Endodermal cell (in vitro differentiated cells): ENCODE data around the gene ALKBH5. TPM values are rescaled to one million over a fixed set of nuclear protein-coding genes. Genes with fewer than 3 reads are reported as not detected.

Source experiments
- DNase-seq: peaks from one replicate; pipeline ENCODE4 v3.0.0-alpha.2; 2017
- H3K27ac ChIP-seq: 2 replicates; pipeline ENCODE4 v1.5.1; 2013; ENCODE audit warnings: mild to moderate bottlenecking, low read depth, low read length, moderate library complexity
- H3K27me3 ChIP-seq: 2 replicates; pipeline ENCODE4 v1.6.1; 2013; ENCODE audit warnings: mild to moderate bottlenecking, low read length, moderate library complexity; ENCODE audit not compliant: insufficient read depth, control insufficient read depth, poor library complexity, severe bottlenecking
- H3K36me3 ChIP-seq: 2 replicates; pipeline ENCODE4 v1.7.0; 2013; ENCODE audit warnings: mild to moderate bottlenecking, low read length, moderate library complexity; ENCODE audit not compliant: control insufficient read depth, insufficient read depth
- H3K4me1 ChIP-seq: one replicate; pipeline ENCODE4 v1.7.0; 2013; ENCODE audit warnings: low read length; ENCODE audit not compliant: control insufficient read depth, insufficient read depth
- H3K4me3 ChIP-seq: 2 replicates; pipeline ENCODE4 v1.5.1; 2013; ENCODE audit warnings: mild to moderate bottlenecking, low read length, moderate library complexity
- H3K9ac ChIP-seq: 2 replicates; pipeline ENCODE4 v1.6.1; 2013; ENCODE audit warnings: mild to moderate bottlenecking, low read length, moderate library complexity; ENCODE audit not compliant: poor library complexity, severe bottlenecking; ENCODE audit errors: extremely low read depth
- H3K9me3 ChIP-seq: 2 replicates; pipeline ENCODE4 v1.6.1; 2013; ENCODE audit warnings: mild to moderate bottlenecking, low read length, moderate library complexity; ENCODE audit not compliant: control insufficient read depth
- H3K27ac Mint-ChIP-seq: 2 replicates; pipeline ENCODE4 v1.8.0; 2020; ENCODE audit warnings: mixed read lengths
- H3K27me3 Mint-ChIP-seq: 2 replicates; pipeline ENCODE4 v1.8.0; 2021; ENCODE audit warnings: mild to moderate bottlenecking, mixed read lengths; ENCODE audit not compliant: insufficient read depth
- H3K36me3 Mint-ChIP-seq: 2 replicates; pipeline ENCODE4 v1.8.0; 2020; ENCODE audit warnings: low read depth, mixed read lengths
- H3K4me1 Mint-ChIP-seq: 2 replicates; pipeline ENCODE4 v1.8.0; 2020; ENCODE audit warnings: mixed read lengths
- H3K4me3 Mint-ChIP-seq: 2 replicates; pipeline ENCODE4 v1.8.0; 2020; ENCODE audit warnings: mild to moderate bottlenecking, moderate library complexity, mixed read lengths
- H3K9me3 Mint-ChIP-seq: 2 replicates; pipeline ENCODE4 v1.8.0; 2020; ENCODE audit warnings: mild to moderate bottlenecking, mixed read lengths
- CTCF ChIP-seq: fragments of 200-600 bp; sonication (generic); conservative IDR thresholded peaks from 2 replicates; pipeline ENCODE4 v1.5.0; 2021; ENCODE audit warnings: antibody characterized with exemption, mild to moderate bottlenecking
- WGBS, 2 experiments: methylation state at CpG; one replicate each; pipeline versions ENCODE4 v1.1.5 to v1.1.7; 2013; ENCODE audit warnings: missing lambda C conversion rate in 2 of 2, mixed read lengths in 1 of 2; ENCODE audit not compliant: insufficient coverage in 1 of 2, insufficient read length in 1 of 2; 5-methylcytosine and 5-hydroxymethylcytosine counted together
- total RNA-seq, 2 donors: library from RNA; stranded (reverse); fragmentation: NEBNext Ultra II Directional in 1 of 2; extraction: Animal tissue kit (Norgen Biotek cat#: 25700) in 1 of 2; gene quantifications; 2 replicates in 1 of 2; 3 replicates in 1 of 2; pipeline ENCODE4 v1.2.1, GENCODE V29; 2021

The ALKBH5 gene
- total RNA-seq, 2 donors from 2014 or later: 64.1 to 80.9 TPM

GRCh38 chr17:18248300-18248731 is 64.7 kb downstream of the ALKBH5 start:
- H3K27ac ChIP-seq: no peak overlapping the region
- peak; percentile 75 for TF ChIP-seq CTCF
- no peak overlapping the region for H3K4me3 ChIP-seq
- Mint-ChIP-seq H3K36me3 (peaks cover 74% of the 10 kb centered on the region), H3K9me3 (no peaks in the 10 kb centered on the region), H3K4me1 (peaks cover 6% of the 10 kb centered on the region), H3K27me3 (no peaks in the 10 kb centered on the region), H3K27ac (peak overlapping the region; percentile 69), H3K4me3 (no peak overlapping the region)
- H3K9me3 ChIP-seq: no peaks in the 10 kb centered on the region
- peaks cover 83% of the 10 kb centered on the region for H3K36me3 ChIP-seq
- WGBS, 2 experiments: 68 to 76% methylated on average over 8 to 9 of the region's 9 CpGs
- no peaks in the 10 kb centered on the region for H3K4me1 ChIP-seq
- peak; percentile 94 for DNase-seq
- no peaks in the 10 kb centered on the region for H3K27me3 ChIP-seq
- H3K9ac ChIP-seq: no peak overlapping the region

GRCh38 chr17:18248811-18249210 is 65.2 kb downstream of the ALKBH5 start:
- H3K9me3 Mint-ChIP-seq: no peaks in the 10 kb centered on the region
- no peak for TF ChIP-seq CTCF
- no peaks in the 10 kb centered on the region for H3K4me1 ChIP-seq
- H3K27ac ChIP-seq: no peak overlapping the region
- peaks cover 84% of the 10 kb centered on the region for H3K36me3 ChIP-seq
- DNase-seq: no peak
- no peaks in the 10 kb centered on the region for H3K27me3 Mint-ChIP-seq
- peaks cover 6% of the 10 kb centered on the region for H3K4me1 Mint-ChIP-seq
- no peak overlapping the region for H3K4me3 ChIP-seq
- H3K9ac ChIP-seq: no peak overlapping the region
- H3K4me3 Mint-ChIP-seq: no peak overlapping the region
- H3K27me3 ChIP-seq: no peaks in the 10 kb centered on the region
- H3K36me3 Mint-ChIP-seq: peaks cover 74% of the 10 kb centered on the region
- H3K9me3 ChIP-seq: no peaks in the 10 kb centered on the region
- 96 to 100% methylated on average over 1 to 7 of the region's 7 CpGs for WGBS, 2 experiments
- no peak overlapping the region for H3K27ac Mint-ChIP-seq

GRCh38 chr17:18250259-18250658 is 66.6 kb downstream of the ALKBH5 start:
- Mint-ChIP-seq H3K36me3 (peaks cover 74% of the 10 kb centered on the region), H3K9me3 (no peaks in the 10 kb centered on the region), H3K27ac (peak overlapping the region; percentile 72), H3K4me1 (peaks cover 6% of the 10 kb centered on the region), H3K27me3 (no peaks in the 10 kb centered on the region), H3K4me3 (no peak overlapping the region)
- WGBS, 2 experiments: 95 to 98% methylated on average over 9 of the region's 9 CpGs
- no peak for DNase-seq
- Histone ChIP-seq H3K9ac (no peak overlapping the region), H3K9me3 (no peaks in the 10 kb centered on the region), H3K4me3 (no peak overlapping the region), H3K27me3 (no peaks in the 10 kb centered on the region), H3K4me1 (no peaks in the 10 kb centered on the region), H3K27ac (no peak overlapping the region), H3K36me3 (peaks cover 92% of the 10 kb centered on the region)
- no peak for TF ChIP-seq CTCF
